Pons (tissue), 1 donor: ENCODE results near the gene SEPTIN5.

Experiments used
- DNase-seq: peaks from one replicate; pipeline ENCODE4 v3.0.0-alpha.2; 2016; ENCODE audit warnings: low spot score

The SEPTIN5 gene

GRCh38 chr22:19733755-19734154 is 19.5 kb downstream of the SEPTIN5 start:
- DNase-seq: no peak

GRCh38 chr22:19734163-19734562 is 19.9 kb downstream of the SEPTIN5 start:
- DNase-seq: no peak

- no peak for DNase-seq
Observed at GRCh38 chr22:19734837-19735382, 20.6 kb downstream of the SEPTIN5 start.

- no peak for DNase-seq
Observed at GRCh38 chr22:19735665-19736510, 21.6 kb downstream of the SEPTIN5 start.

GRCh38 chr22:19737846-19738663 is 23.8 kb downstream of the SEPTIN5 start:
- DNase-seq: no peak

GRCh38 chr22:19738664-19739447 is 24.6 kb downstream of the SEPTIN5 start:
- DNase-seq: no peak

GRCh38 chr22:19739448-19739895 is 25.2 kb downstream of the SEPTIN5 start:
- no peak for DNase-seq

GRCh38 chr22:19739911-19740449 is 25.7 kb downstream of the SEPTIN5 start:
- DNase-seq: no peak

GRCh38 chr22:19740586-19740985 is 26.3 kb downstream of the SEPTIN5 start:
- no peak for DNase-seq

GRCh38 chr22:19741053-19741452 is 26.8 kb downstream of the SEPTIN5 start:
- DNase-seq: no peak

GRCh38 chr22:19742160-19743066 is 28.1 kb downstream of the SEPTIN5 start:
- DNase-seq: no peak

- no peak for DNase-seq
Observed at GRCh38 chr22:19743081-19743480, 28.8 kb downstream of the SEPTIN5 start.

- no peak for DNase-seq
Observed at GRCh38 chr22:19743651-19744050, 29.3 kb downstream of the SEPTIN5 start.

GRCh38 chr22:19744350-19745006 is 30.2 kb downstream of the SEPTIN5 start:
- DNase-seq: no peak

GRCh38 chr22:19745155-19746101 is 31.1 kb downstream of the SEPTIN5 start:
- no peak for DNase-seq

GRCh38 chr22:19746726-19747125 is 32.4 kb downstream of the SEPTIN5 start:
- DNase-seq: no peak

- no peak for DNase-seq
Observed at GRCh38 chr22:19747551-19747950, 33.2 kb downstream of the SEPTIN5 start.

- DNase-seq: no peak
Observed at GRCh38 chr22:19748139-19748538, 33.8 kb downstream of the SEPTIN5 start.
